Endothelial cell (in vitro differentiated cells): ENCODE results near the gene SPTB. TPM values are rescaled to one million over a fixed set of nuclear protein-coding genes. Genes with fewer than 3 reads are reported as not detected.

Source experiments
- DNase-seq: peaks from one replicate; pipeline ENCODE4 v3.0.0; 2021; ENCODE audit warnings: low spot score
- H3K27ac Mint-ChIP-seq: one replicate; pipeline ENCODE4 v1.8.0; 2021; ENCODE audit warnings: mixed read lengths, inconsistent platforms; ENCODE audit not compliant: unreplicated experiment
- H3K27me3 Mint-ChIP-seq: one replicate; pipeline ENCODE4 v1.8.0; 2021; ENCODE audit warnings: mild to moderate bottlenecking, moderate library complexity, mixed read lengths, inconsistent platforms; ENCODE audit not compliant: unreplicated experiment
- H3K36me3 Mint-ChIP-seq: one replicate; pipeline ENCODE4 v1.8.0; 2021; ENCODE audit warnings: mild to moderate bottlenecking, low read depth, mixed read lengths, inconsistent platforms; ENCODE audit not compliant: unreplicated experiment
- H3K4me1 Mint-ChIP-seq: one replicate; pipeline ENCODE4 v1.8.0; 2021; ENCODE audit warnings: mild to moderate bottlenecking, mixed read lengths, inconsistent platforms; ENCODE audit not compliant: unreplicated experiment
- H3K4me3 Mint-ChIP-seq: one replicate; pipeline ENCODE4 v1.8.0; 2021; ENCODE audit warnings: mild to moderate bottlenecking, mixed read lengths, inconsistent platforms; ENCODE audit not compliant: unreplicated experiment
- H3K9me3 Mint-ChIP-seq: one replicate; pipeline ENCODE4 v1.8.0; 2021; ENCODE audit warnings: mixed read lengths, inconsistent platforms; ENCODE audit not compliant: unreplicated experiment
- total RNA-seq: library from RNA; stranded (reverse); fragmentation: NEBNext Ultra II Directional; extraction: Animal tissue kit (Norgen Biotek cat#: 25700); gene quantifications from one replicate; pipeline ENCODE4 v1.2.1, GENCODE V29; 2021; ENCODE audit not compliant: unreplicated experiment
- TF ChIP-seq, protein P1 (sequence below): fragments of 200-600 bp; sonication (generic); IDR thresholded peaks from one replicate; pipeline ENCODE4 v1.5.0; 2021; ENCODE audit warnings: antibody characterized with exemption; ENCODE audit not compliant: unreplicated experiment

The SPTB gene
- total RNA-seq, 1 donor from 2014 or later, result 0.08 TPM

GRCh38 chr14:64709126-64709525 is 170.6 kb downstream of the SPTB start:
- peaks cover 27% of the 10 kb centered on the region for H3K36me3 Mint-ChIP-seq

DNA sequence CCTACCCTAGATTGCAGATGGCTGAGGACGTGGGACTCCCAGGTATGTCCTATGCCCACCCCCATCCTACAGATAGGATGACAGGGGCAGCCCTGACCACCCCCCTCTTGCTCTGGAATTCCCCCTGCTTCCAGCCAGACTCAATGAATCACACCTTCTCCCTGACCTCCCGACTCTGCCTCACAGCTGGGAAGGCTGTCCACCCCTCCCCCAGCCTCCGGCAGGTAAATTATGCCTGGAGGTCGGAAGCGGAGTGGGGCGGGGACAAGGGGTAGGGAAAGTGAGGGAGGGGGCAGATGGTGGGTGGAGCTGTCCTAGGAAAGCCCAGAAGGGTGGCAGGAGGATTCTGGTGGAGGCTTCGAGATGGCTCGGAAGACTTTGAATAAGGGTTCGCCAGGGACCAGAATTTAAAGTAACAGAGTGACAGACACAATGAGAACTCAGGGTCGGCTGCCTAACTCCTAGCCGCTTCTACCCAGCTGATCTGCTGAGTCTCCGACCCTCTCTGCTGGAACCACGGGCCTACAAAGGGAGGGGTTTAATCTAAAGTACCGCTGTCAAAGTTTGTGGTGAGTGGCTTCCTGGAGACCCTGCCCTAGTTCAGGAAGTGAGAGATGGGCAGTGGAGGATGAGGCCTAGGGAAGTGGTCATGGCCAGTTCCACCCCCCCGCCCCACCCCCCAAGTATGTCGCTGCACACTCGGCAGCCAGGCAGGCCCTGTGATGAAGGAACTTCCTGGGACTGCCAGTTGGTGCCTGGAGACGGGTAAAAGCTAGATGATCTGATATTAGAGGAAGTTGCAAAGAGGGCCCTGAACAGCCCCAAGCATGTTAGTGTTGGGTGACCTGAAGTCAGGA is 171.3 kb downstream of the SPTB start:
- H3K27me3 Mint-ChIP-seq, result peaks cover 8% of the 10 kb centered on the region
- TF ChIP-seq, protein P1, sequence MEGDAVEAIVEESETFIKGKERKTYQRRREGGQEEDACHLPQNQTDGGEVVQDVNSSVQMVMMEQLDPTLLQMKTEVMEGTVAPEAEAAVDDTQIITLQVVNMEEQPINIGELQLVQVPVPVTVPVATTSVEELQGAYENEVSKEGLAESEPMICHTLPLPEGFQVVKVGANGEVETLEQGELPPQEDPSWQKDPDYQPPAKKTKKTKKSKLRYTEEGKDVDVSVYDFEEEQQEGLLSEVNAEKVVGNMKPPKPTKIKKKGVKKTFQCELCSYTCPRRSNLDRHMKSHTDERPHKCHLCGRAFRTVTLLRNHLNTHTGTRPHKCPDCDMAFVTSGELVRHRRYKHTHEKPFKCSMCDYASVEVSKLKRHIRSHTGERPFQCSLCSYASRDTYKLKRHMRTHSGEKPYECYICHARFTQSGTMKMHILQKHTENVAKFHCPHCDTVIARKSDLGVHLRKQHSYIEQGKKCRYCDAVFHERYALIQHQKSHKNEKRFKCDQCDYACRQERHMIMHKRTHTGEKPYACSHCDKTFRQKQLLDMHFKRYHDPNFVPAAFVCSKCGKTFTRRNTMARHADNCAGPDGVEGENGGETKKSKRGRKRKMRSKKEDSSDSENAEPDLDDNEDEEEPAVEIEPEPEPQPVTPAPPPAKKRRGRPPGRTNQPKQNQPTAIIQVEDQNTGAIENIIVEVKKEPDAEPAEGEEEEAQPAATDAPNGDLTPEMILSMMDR, result no peak
- H3K9me3 Mint-ChIP-seq, result no peaks in the 10 kb centered on the region
- no peak for DNase-seq
- H3K27ac Mint-ChIP-seq, result no peak overlapping the region
- peaks cover 22% of the 10 kb centered on the region for H3K36me3 Mint-ChIP-seq
- H3K4me3 Mint-ChIP-seq, result no peak overlapping the region
- peaks cover 50% of the 10 kb centered on the region for H3K4me1 Mint-ChIP-seq

More at GRCh38 chr14:64709126-64709525, 170.6 kb downstream of the SPTB start:
- no peak overlapping the region for H3K4me3 Mint-ChIP-seq
- H3K27me3 Mint-ChIP-seq, result peaks cover 5% of the 10 kb centered on the region
- TF ChIP-seq, protein P1, result no peak
- H3K4me1 Mint-ChIP-seq, result peaks cover 46% of the 10 kb centered on the region
- peak overlapping the region; percentile 14 for H3K27ac Mint-ChIP-seq
- peaks cover under 1% of the 10 kb centered on the region for H3K9me3 Mint-ChIP-seq
- DNase-seq, result no peak

DNA sequence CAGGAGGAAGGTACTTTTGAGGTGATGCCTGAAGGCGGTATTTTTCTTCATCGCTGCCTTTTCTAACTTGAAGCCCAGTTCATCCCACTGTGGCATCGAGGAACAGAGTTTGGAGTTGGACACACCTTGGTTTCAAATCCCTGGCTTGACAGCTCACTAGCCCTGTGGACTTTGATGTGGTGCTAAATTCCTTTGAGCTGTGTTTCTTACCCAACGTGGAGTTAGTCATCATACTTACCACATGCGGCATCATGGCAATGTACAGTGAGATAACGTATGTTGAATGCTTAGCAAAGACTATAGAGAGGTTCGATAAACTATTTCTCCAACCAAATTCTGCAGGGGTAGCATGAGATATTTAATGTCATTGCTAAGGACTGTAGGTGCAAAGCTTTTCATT is 172.0 kb downstream of the SPTB start:
- Mint-ChIP-seq H3K27me3 (peaks cover 12% of the 10 kb centered on the region), H3K36me3 (peaks cover 15% of the 10 kb centered on the region), H3K9me3 (no peaks in the 10 kb centered on the region), H3K27ac (peak overlapping the region; percentile 19), H3K4me3 (peak overlapping the region; percentile 71), H3K4me1 (peaks cover 55% of the 10 kb centered on the region)
- TF ChIP-seq, protein P1, result no peak
- DNase-seq, result no peak

DNA sequence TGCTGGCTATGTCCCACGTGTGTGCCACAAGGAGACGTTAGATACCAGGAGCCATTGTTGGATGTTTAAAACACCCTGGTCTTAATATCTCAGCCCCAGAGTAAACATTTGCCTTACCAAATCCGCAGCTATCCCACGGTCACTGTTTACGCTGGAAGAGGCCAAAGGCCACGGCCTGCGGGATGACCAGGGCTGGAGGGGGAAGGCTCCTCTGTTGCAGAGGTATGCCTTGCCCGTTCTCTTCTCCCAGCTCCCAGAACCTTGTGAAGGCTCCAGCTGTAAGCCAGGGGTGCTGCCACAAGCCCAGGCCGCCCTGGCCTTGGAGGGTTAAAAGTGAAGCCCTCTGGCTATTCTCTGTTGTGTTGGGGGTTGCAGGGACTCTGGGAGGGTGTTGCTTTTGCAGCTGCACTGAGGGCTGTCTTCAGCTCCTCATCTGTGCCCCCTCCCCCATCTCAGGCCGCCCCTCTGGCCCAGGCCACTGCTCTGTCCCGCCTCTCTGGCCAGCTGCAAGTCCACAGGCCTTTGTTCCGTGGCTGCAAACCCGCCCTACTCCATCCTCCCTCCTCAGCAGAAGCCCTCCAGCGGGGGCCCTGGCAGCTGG is 173.0 kb downstream of the SPTB start:
- peak; percentile 38 for DNase-seq
- H3K36me3 Mint-ChIP-seq, result peaks cover 13% of the 10 kb centered on the region
- peaks cover 12% of the 10 kb centered on the region for H3K27me3 Mint-ChIP-seq
- TF ChIP-seq, protein P1, result no peak
- H3K4me3 Mint-ChIP-seq, result peak overlapping the region; percentile 71
- H3K27ac Mint-ChIP-seq, result peak overlapping the region; percentile 19
- peaks cover 58% of the 10 kb centered on the region for H3K4me1 Mint-ChIP-seq
- no peaks in the 10 kb centered on the region for H3K9me3 Mint-ChIP-seq

- Mint-ChIP-seq H3K4me3 (peak overlapping the region; percentile 90), H3K4me1 (peaks cover 58% of the 10 kb centered on the region), H3K27ac (no peak overlapping the region), H3K9me3 (no peaks in the 10 kb centered on the region), H3K27me3 (peaks cover 12% of the 10 kb centered on the region), H3K36me3 (peaks cover 13% of the 10 kb centered on the region)
- no peak for DNase-seq
- TF ChIP-seq, protein P1, result no peak
Measured at GRCh38 chr14:64706119-64706592, 173.6 kb downstream of the SPTB start.
